DMS 273 (cell line): ENCODE measurements around the gene LALBA.
A peak's percentile ranks its signal among the peaks of the same experiment; 100 is the strongest.
"Not testable (repeated sequence)": the region's sequence is repeated elsewhere in the genome, so short reads cannot be mapped to it uniquely, and the experiment has no call there.

Source experiments
- DNase-seq: peaks from one replicate; lab custom pipeline; 2025; ENCODE audit not compliant: unreplicated experiment; lab: John Stamatoyannopoulos, UW

Gene LALBA

GRCh38 chr12:48569946-48570345 lies at the start of gene LALBA:
TSS of gene LALBA (minus strand) at chr12:48570046. CDS start at chr12:48570020, 26 bp downstream.
- no peak for DNase-seq

- peak; percentile 79 for DNase-seq
Observed at GRCh38 chr12:48618541-48618940, 48.7 kb upstream of the LALBA start.

DNA sequence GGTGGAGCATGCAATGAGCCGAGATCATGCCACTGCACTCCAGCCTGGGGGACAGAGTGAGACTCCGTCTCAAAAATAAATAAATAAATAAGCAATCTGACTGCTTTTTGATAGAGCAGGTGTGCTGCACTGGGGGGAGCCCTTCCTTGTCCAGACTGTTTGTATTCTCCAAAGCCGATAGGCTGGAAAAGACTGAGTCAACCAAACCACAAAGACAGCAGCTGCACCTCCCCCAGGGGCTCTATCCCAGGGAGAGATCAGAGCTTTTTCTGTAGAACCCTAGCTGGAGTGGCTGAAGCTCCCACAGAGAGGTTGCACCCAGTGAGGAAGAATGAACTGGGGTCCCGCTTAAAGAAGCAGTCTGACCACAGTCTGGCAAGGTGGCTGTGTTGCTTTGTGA lies 45.8 kb upstream of the LALBA start:
- no peak for DNase-seq

DNA sequence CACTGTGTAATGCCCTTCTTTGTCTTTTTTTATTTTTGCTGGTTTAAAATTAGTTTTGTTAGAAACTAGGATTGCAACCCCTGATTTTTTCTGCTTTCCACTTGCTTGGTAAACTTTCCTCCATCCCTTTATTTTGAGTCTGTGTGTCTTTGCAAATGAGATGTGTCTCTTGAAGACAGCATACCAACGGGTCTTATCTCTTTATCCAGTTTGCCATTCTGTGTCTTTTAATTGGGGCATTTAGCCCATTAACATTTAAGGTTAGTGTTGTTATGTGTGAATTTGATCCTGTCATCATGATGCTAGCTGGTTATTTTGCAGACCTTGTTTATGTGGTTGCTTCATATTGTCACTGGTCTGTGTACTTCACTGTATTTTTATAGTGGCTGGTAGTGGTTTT lies 43.5 kb upstream of the LALBA start:
- no peak for DNase-seq

DNA sequence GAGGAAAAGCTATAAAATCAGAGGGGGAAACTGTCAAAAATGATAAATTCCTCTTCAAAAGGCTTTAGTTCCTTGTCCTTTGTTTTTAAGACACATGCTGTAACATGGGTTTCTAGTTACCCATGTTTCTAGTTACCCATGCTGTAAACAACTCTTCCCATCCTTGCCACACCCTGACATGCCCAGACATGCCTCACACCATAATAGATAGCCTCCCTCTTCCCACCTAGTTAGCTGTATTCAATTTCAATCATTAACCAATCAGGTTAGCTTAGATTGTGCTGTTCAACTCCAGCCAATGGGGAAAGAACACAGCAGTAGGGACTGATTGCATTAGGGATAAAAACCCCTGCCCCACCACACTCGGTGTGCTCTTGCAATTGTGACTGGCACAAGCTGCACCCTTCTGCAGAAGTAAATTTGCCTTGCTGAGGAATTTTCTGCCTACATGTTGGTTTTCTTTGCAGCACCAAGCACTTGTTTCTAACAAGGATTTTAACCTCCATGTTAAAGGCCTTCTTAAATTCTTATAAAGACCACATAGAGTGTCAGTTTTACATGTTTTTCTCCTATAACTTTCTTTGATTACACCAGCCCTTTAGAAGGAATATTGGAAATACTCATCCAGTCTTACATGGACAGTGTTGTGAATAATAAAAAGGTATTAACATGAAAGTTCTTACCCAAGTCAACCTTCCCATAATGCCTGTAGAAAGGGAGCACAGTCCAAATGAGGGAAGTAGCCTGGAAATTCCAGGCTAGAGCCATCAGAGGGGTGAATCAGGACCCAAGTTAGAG lies 32.5 kb upstream of the LALBA start:
- DNase-seq, result no peak

DNA sequence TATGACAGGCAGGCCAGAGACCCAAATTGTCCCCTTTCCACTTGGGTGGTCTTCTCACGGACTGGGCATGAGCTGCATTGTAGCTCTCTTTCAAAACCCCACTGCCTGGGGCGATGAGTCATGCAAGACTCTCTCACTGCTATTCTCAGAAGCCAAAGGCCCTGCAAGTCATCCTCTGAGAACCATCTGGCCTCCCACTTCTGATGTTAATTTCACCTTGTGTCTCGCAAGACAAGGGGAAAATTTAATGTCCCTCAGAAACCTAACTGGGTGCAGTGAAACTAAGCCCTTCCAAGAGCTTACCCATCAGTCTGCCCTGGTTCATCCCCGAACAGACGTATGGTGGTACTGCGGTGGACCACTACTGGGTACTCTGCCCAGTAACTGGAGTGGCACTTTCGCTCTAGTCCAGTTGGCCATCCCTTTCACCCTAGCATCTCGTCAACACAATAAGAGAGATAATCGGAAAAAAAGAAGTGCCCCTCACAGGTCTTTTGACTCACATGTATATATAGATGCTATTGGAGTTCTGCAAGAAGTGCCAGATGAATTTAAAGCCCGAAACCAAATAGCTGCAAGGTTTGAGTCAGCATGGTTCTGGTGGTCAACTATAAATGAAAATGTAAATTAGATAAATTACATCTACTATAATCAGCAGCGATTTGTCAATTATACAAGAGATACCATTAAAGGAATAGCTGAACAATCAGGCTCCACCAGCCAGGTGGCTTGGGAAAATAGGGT lies 31.3 kb upstream of the LALBA start:
- no peak for DNase-seq

GRCh38 chr12:48600552-48600951 lies 30.7 kb upstream of the LALBA start:
- no peak for DNase-seq

GRCh38 chr12:48592591-48593086 lies 22.8 kb upstream of the LALBA start:
- DNase-seq, result no peak

DNA sequence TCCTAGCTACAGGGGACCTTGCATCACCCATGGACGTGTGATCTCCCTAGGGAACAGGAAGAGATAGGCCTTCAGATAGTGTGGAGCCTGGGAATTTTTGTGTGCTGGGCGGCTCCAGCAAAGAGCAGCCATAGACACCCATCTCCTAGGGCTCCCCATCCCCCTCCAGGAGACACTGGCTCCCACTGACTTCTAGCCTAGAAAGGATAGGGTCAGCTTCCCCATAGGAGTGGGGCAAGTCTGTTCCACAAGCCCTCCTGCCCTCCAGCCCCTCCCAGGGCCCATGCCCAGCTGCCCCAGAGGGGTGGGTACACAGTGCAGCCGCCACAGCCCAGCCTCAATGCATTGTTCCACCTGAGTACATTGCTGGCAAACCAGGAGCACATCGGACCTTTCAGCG lies 16.5 kb upstream of the LALBA start:
- no peak for DNase-seq

GRCh38 chr12:48583728-48584127 lies 13.9 kb upstream of the LALBA start:
- DNase-seq, result no peak

- no peak for DNase-seq
Observed at GRCh38 chr12:48580831-48581230, 11.0 kb upstream of the LALBA start.

- no peak for DNase-seq
Observed at GRCh38 chr12:48572326-48572725, 2.5 kb upstream of the LALBA start.

DNA sequence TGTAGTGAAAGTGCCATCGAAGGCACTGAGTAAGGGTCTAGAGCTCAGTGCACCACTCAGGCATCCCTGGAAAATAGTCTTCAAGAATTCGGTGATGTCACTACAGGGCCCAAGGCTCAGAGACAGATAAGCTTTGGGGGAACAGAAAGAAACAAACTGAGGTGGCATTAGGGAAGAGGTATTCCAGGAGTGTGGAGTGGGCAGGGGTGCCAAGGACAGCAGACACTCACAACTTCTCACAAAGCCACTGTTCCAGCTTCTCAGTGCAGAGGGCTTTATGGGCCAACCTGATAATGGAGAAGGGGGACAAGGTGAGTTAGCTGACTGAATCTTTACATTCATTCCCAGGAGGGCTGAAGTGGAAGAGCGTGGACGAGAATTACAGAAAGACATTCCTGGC lies 2.1 kb downstream of the LALBA start:
- DNase-seq, result no peak

DNA sequence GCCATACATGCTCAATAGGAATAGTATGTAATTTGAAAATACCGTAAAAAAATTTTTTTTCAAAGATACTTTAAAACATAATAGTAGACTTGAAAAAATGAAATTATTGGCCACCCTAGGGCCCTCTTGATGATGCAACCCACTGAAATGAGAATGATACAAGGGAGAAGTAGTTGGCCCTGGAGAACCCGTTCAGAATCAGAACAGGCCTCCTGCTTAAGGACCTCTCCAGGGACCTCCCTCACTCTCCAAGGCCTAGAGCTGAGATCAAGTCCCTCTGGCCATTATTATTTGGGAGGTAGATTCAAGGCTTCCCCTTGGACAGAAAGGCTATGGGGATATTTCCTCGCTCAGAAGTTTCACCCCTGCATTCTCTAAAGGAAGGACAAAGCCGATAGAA lies 11.9 kb downstream of the LALBA start:
- no peak for DNase-seq

GRCh38 chr12:48556631-48557030 lies 13.2 kb downstream of the LALBA start:
- DNase-seq, result no peak

GRCh38 chr12:48553666-48554343 lies 16.0 kb downstream of the LALBA start:
- DNase-seq, result peak; percentile 3

- DNase-seq, result not testable (repeated sequence)
Observed at GRCh38 chr12:48551636-48552035, 18.2 kb downstream of the LALBA start.

GRCh38 chr12:48547012-48547411 lies 22.8 kb downstream of the LALBA start:
- DNase-seq, result not testable (repeated sequence)

GRCh38 chr12:48545833-48546469 lies 23.9 kb downstream of the LALBA start:
- no peak for DNase-seq

DNA sequence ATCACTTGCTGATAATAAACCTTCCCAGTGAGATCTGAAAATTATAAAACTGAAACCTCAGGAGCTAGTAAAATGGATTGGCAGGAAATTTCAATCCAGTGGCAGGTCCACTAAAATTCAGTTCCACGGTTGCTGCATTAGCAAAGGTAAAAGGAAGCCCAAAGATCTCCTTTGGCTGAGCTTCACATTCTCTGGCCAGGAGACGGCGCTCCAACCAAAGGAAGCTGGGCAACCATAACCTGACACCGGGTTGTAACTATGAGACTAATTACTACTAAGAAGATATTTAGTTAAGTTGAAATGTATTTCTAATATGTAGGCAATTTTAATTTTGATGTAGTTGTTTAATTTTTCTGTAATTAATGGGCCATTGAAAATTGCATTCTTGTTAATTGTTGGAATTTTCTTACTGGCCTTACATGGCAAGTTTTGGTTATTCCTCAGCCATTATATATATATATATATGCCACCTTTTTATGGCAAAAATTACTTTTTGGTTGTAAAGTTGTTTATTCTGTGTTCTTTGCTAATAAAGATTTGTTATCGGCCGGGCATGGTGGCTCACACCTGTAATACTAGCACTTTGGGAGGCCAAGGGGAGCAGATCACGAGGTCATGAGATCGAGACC lies 27.4 kb downstream of the LALBA start:
- peak; percentile 63 for DNase-seq

- no peak for DNase-seq
Observed at GRCh38 chr12:48536602-48537001, 33.2 kb downstream of the LALBA start.
